SK-N-SH (cell line): ENCODE data around the gene SLC38A8. TPM values are rescaled to one million over a fixed set of nuclear protein-coding genes. Genes with fewer than 3 reads are reported as not detected.

Experiments
- CTCF ChIA-PET: fragments of 300-600, 350-600 bp; formaldehyde crosslinking; extraction: SDS; loops from one replicate; lab custom pipeline; 2021; lab: Yijun Ruan, JAX
- POLR2A ChIA-PET: fragments of 350-600 bp; sonication (Branson Sonifier 250); formaldehyde crosslinking; extraction: SDS; loops from one replicate; lab custom pipeline; 2020; ENCODE audit warnings: antibody characterized with exemption, inconsistent platforms; lab: Yijun Ruan, JAX
- DNase-seq: peaks from one replicate; pipeline ENCODE4 v3.0.0; 2012
- H2AFZ ChIP-seq: fragments of 200-600 bp; sonication (generic); 2 replicates; pipeline ENCODE4 v1.8.1; 2016; ENCODE audit warnings: antibody characterized with exemption, mild to moderate bottlenecking, low read depth
- H3F3A ChIP-seq: fragments of 200-600 bp; sonication (generic); replicated peaks from 2 replicates; pipeline ENCODE3; 2016; ENCODE audit warnings: antibody characterized with exemption, mild to moderate bottlenecking; ENCODE audit not compliant: insufficient read depth
- H3K27ac ChIP-seq, 2 experiments: fragments of 200-500 bp in 1 of 2; fragments of 200-600 bp in 1 of 2; sonication (Bioruptor generic) in 1 of 2; sonication (generic), shearing (Covaris generic) in 1 of 2; 2 replicates each; pipeline versions ENCODE4 v1.5.1 to v1.6.1; 2014 to 2016; ENCODE audit warnings: low read depth in 2 of 2, inconsistent platforms in 1 of 2, low read length in 1 of 2, mild to moderate bottlenecking in 1 of 2, mixed read lengths in 1 of 2
- H3K27me3 ChIP-seq: fragments of 200-600 bp; sonication (generic), shearing (Covaris generic); 2 replicates; pipeline ENCODE4 v1.6.1; 2016; ENCODE audit warnings: mixed run types; ENCODE audit not compliant: insufficient read depth
- H3K36me3 ChIP-seq, 2 experiments: fragments of 200-500 bp in 1 of 2; fragments of 200-600 bp in 1 of 2; sonication (Bioruptor generic) in 1 of 2; sonication (generic) in 1 of 2; replicated peaks in 1 of 2; 2 replicates each; pipeline versions ENCODE3 to v1.5.1; 2014 to 2016; ENCODE audit warnings: low read length in 1 of 2, mild to moderate bottlenecking in 1 of 2; ENCODE audit not compliant: insufficient read depth in 2 of 2, control insufficient read depth in 1 of 2
- H3K4me1 ChIP-seq, 2 experiments: fragments of 200-500 bp in 1 of 2; fragments of 200-600 bp in 1 of 2; sonication (Bioruptor generic) in 1 of 2; sonication (generic), shearing (Covaris generic) in 1 of 2; 2 replicates each; pipeline versions ENCODE4 v1.5.1 to v1.6.1; 2014 to 2016; ENCODE audit warnings: low read depth in 1 of 2, low read length in 1 of 2, mixed run types in 1 of 2; ENCODE audit not compliant: insufficient read depth in 2 of 2, control insufficient read depth in 1 of 2
- H3K4me2 ChIP-seq: fragments of 200-600 bp; sonication (generic), shearing (Covaris generic); 2 replicates; pipeline ENCODE4 v1.6.1; 2017; ENCODE audit warnings: mixed run types
- H3K4me3 ChIP-seq, 2 experiments: fragments of 200-500 bp in 1 of 2; fragments of 200-600 bp in 1 of 2; sonication (Bioruptor generic) in 1 of 2; sonication (generic), shearing (Covaris generic) in 1 of 2; 2 replicates each; pipeline versions ENCODE4 v1.5.1 to v1.8.1; 2014 to 2016; ENCODE audit warnings: low read depth in 2 of 2, inconsistent platforms in 1 of 2, low read length in 1 of 2, mild to moderate bottlenecking in 1 of 2, mixed read lengths in 1 of 2, moderate library complexity in 1 of 2
- H3K79me2 ChIP-seq: fragments of 200-600 bp; sonication (generic); 2 replicates; pipeline ENCODE4 v1.8.1; 2017; ENCODE audit warnings: mild to moderate bottlenecking; ENCODE audit not compliant: insufficient read depth
- H3K9ac ChIP-seq: fragments of 200-600 bp; sonication (generic); 2 replicates; pipeline ENCODE4 v1.6.1; 2017; ENCODE audit warnings: mixed run types
- H3K9me2 ChIP-seq: fragments of 200-600 bp; sonication (generic); 2 replicates; pipeline ENCODE4 v1.6.1; 2017; ENCODE audit warnings: mixed run types
- H3K9me3 ChIP-seq: fragments of 200-600 bp; sonication (generic); 2 replicates; pipeline ENCODE4 v1.6.1; 2017; ENCODE audit warnings: mixed run types, mild to moderate bottlenecking, moderate library complexity
- H4K20me1 ChIP-seq: fragments of 200-600 bp; sonication (generic); 2 replicates; pipeline ENCODE4 v1.6.1; 2017; ENCODE audit warnings: mild to moderate bottlenecking, mixed run types; ENCODE audit not compliant: insufficient read depth
- CHD2 ChIP-seq: fragments of 150-350 bp; IDR thresholded peaks from 2 replicates; pipeline ENCODE4 v1.6.1; 2018; ENCODE audit warnings: low read length; ENCODE audit not compliant: partially characterized antibody
- FOSL2 ChIP-seq: IDR thresholded peaks from 2 replicates; pipeline ENCODE4 v1.4.0; 2012; ENCODE audit warnings: low read depth, mild to moderate bottlenecking, moderate library complexity, borderline replicate concordance
- RCOR1 ChIP-seq: fragments of 150-350 bp; IDR thresholded peaks from 2 replicates; pipeline ENCODE4 v1.6.1; 2017; ENCODE audit warnings: antibody characterized with exemption, low read length
- RFX5 ChIP-seq: IDR thresholded peaks from 2 replicates; pipeline ENCODE4 v1.6.1; 2012; ENCODE audit warnings: mild to moderate bottlenecking, improper control_type of control experiment, low read length
- USF2 ChIP-seq: fragments of 150-350 bp; IDR thresholded peaks from 2 replicates; pipeline ENCODE4 v1.6.1; 2017; ENCODE audit warnings: antibody characterized with exemption, low read length, low read depth, borderline replicate concordance
- ZBTB33 ChIP-seq: IDR thresholded peaks from 2 replicates; pipeline ENCODE4 v1.4.0; 2012; ENCODE audit warnings: low read depth, borderline replicate concordance
- WGBS: methylation state at CpG from one replicate; pipeline ENCODE4 v1.1.6; 2017; ENCODE audit warnings: low lambda C conversion rate; 5-methylcytosine and 5-hydroxymethylcytosine counted together
- polyA plus RNA-seq, 3 experiments: library from polyadenylated mRNA; depleted of rRNA; stranded (reverse); fragments of >200 nt; gene quantifications; 2 replicates each; pipeline ENCODE4 v1.2.3, GENCODE V29; 2012

The SLC38A8 gene
- polyA plus RNA-seq, 1 of the 3 experiments (the other 2 are of a cell fraction), result not detected

GRCh38 chr16:84047626-84048025 lies 5.0 kb upstream of the SLC38A8 start:
- TF ChIP-seq USF2 (no peak), FOSL2 (no peak)
- Histone ChIP-seq H3K9me3 (no peaks in the 10 kb centered on the region), H3K4me2 (no peak overlapping the region), H3K4me1 (peaks cover 0 to 5% of the 10 kb centered on the region in 2 experiments; a peak in 1 of 4 replicates), H3K27me3 (no peaks in the 10 kb centered on the region), H3K79me2 (no peaks in the 10 kb centered on the region), H4K20me1 (no peaks in the 10 kb centered on the region), H3K9me2 (no peaks in the 10 kb centered on the region), H3F3A (no peaks in the 10 kb centered on the region), H3K4me3 (no peak overlapping the region), H3K27ac (no peak overlapping the region), H3K9ac (no peak overlapping the region), H3K36me3 (peaks cover 0 to 17% of the 10 kb centered on the region in 2 experiments), H2AFZ (no peak overlapping the region)
- CTCF ChIA-PET, result interaction anchor here (1.0 to 4.4 kb wide), 4 partner anchors 10 to 91 kb away, joined by 3 to 32 read pairs (median 6); no protein-coding TSS in a partner anchor
- POLR2A ChIA-PET, result no interaction called here
- 100% methylated on average over 2 of the region's 6 CpGs for WGBS
- no peak for DNase-seq

GRCh38 chr16:84047206-84047605 lies 4.6 kb upstream of the SLC38A8 start:
- peaks cover 0 to 16% of the 10 kb centered on the region in 2 experiments for H3K36me3 ChIP-seq
- H4K20me1 ChIP-seq, result no peaks in the 10 kb centered on the region
- no peak overlapping the region for H3K9ac ChIP-seq
- no peak overlapping the region for H2AFZ ChIP-seq
- POLR2A ChIA-PET, result no interaction called here
- no peak for DNase-seq
- H3F3A ChIP-seq, result no peaks in the 10 kb centered on the region
- no peaks in the 10 kb centered on the region for H3K27me3 ChIP-seq
- WGBS, result 93% methylated on average over 6 of the region's 6 CpGs
- no peaks in the 10 kb centered on the region for H3K9me2 ChIP-seq
- H3K4me3 ChIP-seq, result no peak overlapping the region
- no peaks in the 10 kb centered on the region for H3K9me3 ChIP-seq
- TF ChIP-seq ZBTB33, result no peak
- TF ChIP-seq RFX5, result no peak
- TF ChIP-seq CHD2, result no peak
- no peak for TF ChIP-seq RCOR1
- TF ChIP-seq, all 33 proteins: peak for 0
- Histone ChIP-seq H3K4me1 (peaks cover 0 to 5% of the 10 kb centered on the region in 2 experiments; a peak in 1 of 4 replicates), H3K27ac (no peak overlapping the region), H3K4me2 (no peak overlapping the region), H3K79me2 (no peaks in the 10 kb centered on the region)
- CTCF ChIA-PET, result interaction anchor here (2.3 to 4.4 kb wide), 2 partner anchors 17 to 90 kb away, joined by 8 to 32 read pairs; no protein-coding TSS in a partner anchor
